Mammary epithelial cell (primary cell): ENCODE data around the gene LRRN2.

Experiments used
- EZH2 ChIP-seq: IDR thresholded peaks from 2 replicates; pipeline ENCODE4 v1.6.1; 2012; ENCODE audit warnings: low read length, inconsistent platforms, borderline replicate concordance
- TF ChIP-seq, protein P1 (sequence below), 2 donors: IDR thresholded peaks in 1 of 2; conservative IDR thresholded peaks in 1 of 2; 2 replicates each; pipeline ENCODE4 v1.5.1; 2011 to 2012; ENCODE audit warnings: inconsistent platforms in 2 of 2, low read length in 2 of 2, mild to moderate bottlenecking in 2 of 2, control low read depth in 1 of 2, low read depth in 1 of 2; ENCODE audit not compliant: insufficient read depth in 1 of 2; ENCODE audit errors: extremely low read depth in 1 of 2

DNA sequence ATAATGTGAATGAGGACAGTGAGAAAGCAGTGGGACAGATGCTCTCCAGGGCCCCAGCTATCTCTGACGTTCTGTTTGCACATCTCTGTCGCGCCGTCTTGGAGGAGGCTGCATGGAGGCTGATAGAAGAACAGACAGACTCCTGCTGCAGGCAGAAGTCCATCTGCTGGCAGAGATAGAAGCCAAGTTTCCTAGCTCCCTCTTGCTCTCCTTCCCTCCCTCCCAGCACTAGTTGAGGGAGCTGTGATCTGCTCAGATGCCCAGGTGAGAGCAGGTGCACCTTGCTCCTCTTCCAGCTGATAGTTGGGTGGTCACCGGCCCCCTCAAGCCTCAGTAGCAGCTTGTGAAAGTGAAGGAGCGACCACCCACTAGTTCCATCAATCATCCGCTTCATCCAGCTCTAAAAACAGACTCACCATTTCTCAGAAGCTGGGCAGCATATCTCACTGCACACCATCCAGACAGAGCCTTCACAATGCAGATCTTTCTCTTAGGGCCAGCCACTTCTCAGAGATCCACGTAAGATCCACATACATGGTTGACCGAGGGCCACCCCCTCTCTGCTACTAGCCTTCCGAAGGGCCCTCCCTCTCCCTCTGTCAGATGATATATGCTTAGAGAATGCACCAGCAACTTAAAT lies 12.9 kb downstream of the LRRN2 start:
- TF ChIP-seq, protein P1, sequence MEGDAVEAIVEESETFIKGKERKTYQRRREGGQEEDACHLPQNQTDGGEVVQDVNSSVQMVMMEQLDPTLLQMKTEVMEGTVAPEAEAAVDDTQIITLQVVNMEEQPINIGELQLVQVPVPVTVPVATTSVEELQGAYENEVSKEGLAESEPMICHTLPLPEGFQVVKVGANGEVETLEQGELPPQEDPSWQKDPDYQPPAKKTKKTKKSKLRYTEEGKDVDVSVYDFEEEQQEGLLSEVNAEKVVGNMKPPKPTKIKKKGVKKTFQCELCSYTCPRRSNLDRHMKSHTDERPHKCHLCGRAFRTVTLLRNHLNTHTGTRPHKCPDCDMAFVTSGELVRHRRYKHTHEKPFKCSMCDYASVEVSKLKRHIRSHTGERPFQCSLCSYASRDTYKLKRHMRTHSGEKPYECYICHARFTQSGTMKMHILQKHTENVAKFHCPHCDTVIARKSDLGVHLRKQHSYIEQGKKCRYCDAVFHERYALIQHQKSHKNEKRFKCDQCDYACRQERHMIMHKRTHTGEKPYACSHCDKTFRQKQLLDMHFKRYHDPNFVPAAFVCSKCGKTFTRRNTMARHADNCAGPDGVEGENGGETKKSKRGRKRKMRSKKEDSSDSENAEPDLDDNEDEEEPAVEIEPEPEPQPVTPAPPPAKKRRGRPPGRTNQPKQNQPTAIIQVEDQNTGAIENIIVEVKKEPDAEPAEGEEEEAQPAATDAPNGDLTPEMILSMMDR (conservative IDR thresholded peaks at IDR 0.05 in 1 of 2, IDR thresholded peaks at IDR 0.05 in 1 of 2; ENCODE audit: extremely low read depth in 1 of 2, insufficient read depth in 1 of 2, low read depth in 1 of 2, low read length in 2 of 2) = no peak
- TF ChIP-seq EZH2 = no peak
